ENCODE measurements around the gene HNRNPUL2. TPM values are rescaled to one million over a fixed set of nuclear protein-coding genes. Genes with fewer than 3 reads are reported as not detected.

Gene HNRNPUL2
- total RNA-seq, 4 donors from 2014 or later: 10.7 to 42.6 (median 25.2) TPM

DNA sequence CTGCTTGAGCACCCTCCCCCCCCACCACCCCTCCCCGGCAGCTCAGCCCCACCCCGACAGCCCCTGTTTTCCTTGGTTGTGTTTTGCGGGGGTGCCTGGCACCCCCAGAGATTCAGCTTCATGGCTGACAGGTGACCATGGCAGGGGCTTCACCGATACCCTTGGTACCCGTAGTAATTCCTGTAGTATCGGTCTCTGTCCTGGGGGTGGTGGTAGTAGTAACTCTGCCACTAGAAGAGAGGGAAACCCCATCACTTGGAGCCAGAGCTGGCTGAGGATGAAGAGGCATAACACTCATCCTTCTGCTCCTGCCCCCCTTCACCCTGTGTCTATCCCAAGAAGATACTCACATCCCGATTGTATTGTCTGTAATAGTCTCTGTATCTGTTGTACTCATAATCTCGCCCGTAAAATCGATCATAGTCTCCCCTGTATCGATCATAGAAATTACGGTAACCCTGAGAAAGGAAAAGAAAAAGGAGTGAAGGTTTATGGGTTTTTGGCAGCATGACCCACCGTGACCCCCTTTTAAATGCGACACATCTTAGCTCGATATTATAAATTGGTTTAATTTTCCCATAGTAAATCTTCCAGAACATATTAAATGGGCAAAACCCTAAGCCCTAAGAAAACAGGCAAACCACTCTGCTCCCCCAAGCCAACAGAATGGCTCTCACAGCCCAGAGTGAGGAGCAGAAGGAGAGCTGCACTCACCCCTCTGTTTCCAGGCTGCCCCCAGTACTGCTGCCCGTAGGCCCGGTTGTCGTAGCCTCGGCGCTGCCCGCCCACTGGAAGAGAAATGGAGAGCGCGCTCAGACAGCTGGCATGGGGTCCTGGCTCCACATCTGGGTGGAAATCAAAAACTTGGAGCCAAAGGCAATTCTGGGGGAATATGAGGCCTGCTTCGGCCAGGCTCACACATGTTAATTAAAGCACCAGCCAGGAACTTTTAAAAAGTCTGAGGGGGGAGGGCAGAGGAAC lies 11.8 kb downstream of the HNRNPUL2 start:
- TF ChIP-seq CTCF (IDR thresholded peaks at IDR 0.05): no peak
- ATAC-seq (ENCODE audit: low FRiP score) (no peak), DNase-seq (ENCODE audit: low spot score) (no peak)

- DNase-seq (ENCODE audit: low spot score) (no peak), ATAC-seq (ENCODE audit: low FRiP score) (no peak)
- TF ChIP-seq CTCF (IDR thresholded peaks at IDR 0.05): no peak
Measured at GRCh38 chr11:62713343-62713742, 13.9 kb downstream of the HNRNPUL2 start.

GRCh38 chr11:62712861-62713260 lies 14.4 kb downstream of the HNRNPUL2 start:
- ATAC-seq (ENCODE audit: low FRiP score) (no peak), DNase-seq (ENCODE audit: low spot score) (no peak)
- no peak for TF ChIP-seq CTCF (IDR thresholded peaks at IDR 0.05)

DNA sequence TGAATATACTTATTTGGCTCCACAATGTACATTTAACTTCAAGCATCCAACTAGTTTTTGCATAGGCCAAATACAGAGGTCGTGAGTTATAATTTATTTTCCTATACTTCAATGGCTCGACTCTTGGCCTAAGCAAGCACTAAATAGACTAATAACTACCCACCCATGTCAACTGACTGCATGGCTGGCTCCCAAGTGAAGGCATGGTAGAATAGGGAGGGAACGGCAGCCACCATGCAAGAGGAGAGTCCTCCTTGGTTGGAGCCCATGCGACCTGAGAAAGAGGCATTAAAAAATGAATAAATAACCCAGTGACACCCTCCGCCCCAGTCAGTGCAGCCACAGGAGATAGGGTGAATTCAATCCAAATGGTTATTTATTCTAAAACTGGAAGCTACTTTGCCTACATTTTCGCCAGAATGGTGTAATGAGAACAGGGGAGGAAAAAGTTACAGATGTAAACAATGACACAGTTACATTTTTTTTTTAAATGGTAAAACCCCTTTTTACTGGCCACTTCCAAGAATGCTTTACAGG lies 14.9 kb downstream of the HNRNPUL2 start:
- DNase-seq (ENCODE audit: low spot score): no peak
- TF ChIP-seq CTCF (IDR thresholded peaks at IDR 0.05): no peak

GRCh38 chr11:62710001-62710345 lies 17.3 kb downstream of the HNRNPUL2 start:
- TF ChIP-seq CTCF (IDR thresholded peaks at IDR 0.05): no peak
- DNase-seq (ENCODE audit: low spot score) (no peak), ATAC-seq (ENCODE audit: low FRiP score) (no peak)

More for the DNA sequence above, 14.9 kb downstream of the HNRNPUL2 start:
- ATAC-seq (ENCODE audit: low FRiP score): no peak

DNA sequence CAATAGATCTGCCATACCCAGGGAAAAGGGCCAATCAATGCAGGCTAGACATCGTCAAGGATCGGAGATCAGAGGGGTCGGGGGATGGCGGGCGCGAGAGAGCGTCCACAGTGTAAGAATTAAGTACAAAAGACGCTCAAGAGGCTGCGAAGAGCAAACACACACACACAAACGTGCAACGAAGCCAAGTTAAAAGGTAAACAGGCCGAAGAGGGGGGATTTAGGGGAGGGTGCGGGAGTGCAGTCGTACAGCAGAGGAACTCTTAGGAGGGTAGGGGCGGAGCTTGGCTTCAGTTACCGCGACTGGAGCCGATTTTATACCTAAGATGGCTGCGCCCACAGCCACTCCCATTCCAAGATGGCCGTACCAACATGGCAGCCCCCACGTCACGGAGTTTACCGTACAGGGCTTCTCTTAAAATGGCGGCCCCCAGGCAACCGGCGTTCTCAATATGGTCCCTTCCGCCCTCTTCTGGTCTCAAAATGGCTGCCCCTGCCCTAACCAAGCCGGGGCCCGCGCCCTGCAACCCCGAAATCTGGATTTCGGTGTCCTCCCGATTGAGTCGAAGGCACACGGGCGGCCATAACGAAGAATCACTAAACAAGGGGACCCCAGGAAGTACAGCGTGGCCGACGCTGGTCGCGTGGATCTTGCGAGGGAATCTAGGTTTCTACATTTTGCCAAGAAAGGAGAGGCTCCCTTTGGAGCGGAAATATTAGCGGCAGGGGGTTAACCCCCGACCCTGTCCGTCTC lies 17.8 kb downstream of the HNRNPUL2 start:
- no peak for TF ChIP-seq CTCF (IDR thresholded peaks at IDR 0.05)
- DNase-seq (ENCODE audit: low spot score) (peak; percentile 89), ATAC-seq (ENCODE audit: low FRiP score) (peak; percentile 90)
